Neural progenitor cell (in vitro differentiated cells): ENCODE results near the gene B4GALT5. TPM values are rescaled to one million over a fixed set of nuclear protein-coding genes. Genes with fewer than 3 reads are reported as not detected.

Experiments used
- DNase-seq: peaks from one replicate; pipeline ENCODE4 v3.0.0-alpha.2; 2016; ENCODE audit warnings: low spot score
- H2AFZ ChIP-seq: fragments of 200-600 bp; sonication (generic); replicated peaks from 2 replicates; pipeline ENCODE4 v1.6.1; 2016; ENCODE audit warnings: antibody characterized with exemption
- H3F3A ChIP-seq: fragments of 200-600 bp; sonication (generic); 2 replicates; pipeline ENCODE4 v1.6.1; 2016; ENCODE audit warnings: antibody characterized with exemption, low read depth
- H3K27ac ChIP-seq: fragments of 200-600 bp; sonication (generic); 2 replicates; pipeline ENCODE4 v1.5.1; 2016; ENCODE audit warnings: mild to moderate bottlenecking
- H3K27me3 ChIP-seq: fragments of 200-600 bp; sonication (generic); 2 replicates; pipeline ENCODE4 v1.6.1; 2016; ENCODE audit warnings: mild to moderate bottlenecking, moderate library complexity
- H3K36me3 ChIP-seq: fragments of 200-600 bp; sonication (generic); 2 replicates; pipeline ENCODE4 v1.5.1; 2016
- H3K4me1 ChIP-seq: fragments of 200-600 bp; sonication (generic); 2 replicates; pipeline ENCODE4 v1.6.1; 2016; ENCODE audit warnings: mixed run types
- H3K4me2 ChIP-seq: fragments of 200-600 bp; sonication (generic); 2 replicates; pipeline ENCODE4 v1.6.1; 2016
- H3K4me3 ChIP-seq: fragments of 200-600 bp; sonication (generic); 2 replicates; pipeline ENCODE4 v1.5.1; 2016
- H3K79me2 ChIP-seq: fragments of 200-600 bp; sonication (generic); 2 replicates; pipeline ENCODE4 v1.6.1; 2016; ENCODE audit warnings: low read depth
- H3K9ac ChIP-seq: fragments of 200-600 bp; sonication (generic); 2 replicates; pipeline ENCODE4 v1.6.1; 2016
- H3K9me3 ChIP-seq: fragments of 200-600 bp; sonication (generic); 2 replicates; pipeline ENCODE4 v1.5.1; 2016; ENCODE audit warnings: low read depth
- H4K20me1 ChIP-seq: fragments of 200-600 bp; sonication (generic); 2 replicates; pipeline ENCODE4 v1.6.1; 2016; ENCODE audit warnings: low read depth
- H3K27ac Mint-ChIP-seq: 3 replicates; pipeline ENCODE4 v1.8.0; 2021; ENCODE audit warnings: mixed read lengths
- H3K27me3 Mint-ChIP-seq: 2 replicates; pipeline ENCODE4 v1.8.0; 2022; ENCODE audit warnings: low read depth, mild to moderate bottlenecking, inconsistent platforms, moderate library complexity, mixed read lengths; ENCODE audit not compliant: insufficient read depth
- H3K36me3 Mint-ChIP-seq: 3 replicates; pipeline ENCODE4 v1.8.0; 2021; ENCODE audit warnings: mixed read lengths
- H3K4me1 Mint-ChIP-seq: 3 replicates; pipeline ENCODE4 v1.8.0; 2021; ENCODE audit warnings: mixed read lengths
- H3K4me3 Mint-ChIP-seq: 3 replicates; pipeline ENCODE4 v1.8.0; 2021; ENCODE audit warnings: mild to moderate bottlenecking, moderate library complexity, mixed read lengths
- H3K9me3 Mint-ChIP-seq: 3 replicates; pipeline ENCODE4 v1.8.0; 2020; ENCODE audit warnings: mixed read lengths
- EZH2 ChIP-seq: fragments of 200-600 bp; sonication (generic); IDR thresholded peaks from 2 replicates; pipeline ENCODE4 v1.6.1; 2017; ENCODE audit warnings: antibody characterized with exemption, mild to moderate bottlenecking, moderate library complexity
- EZH2phosphoT487 ChIP-seq: fragments of 200-600 bp; sonication (generic); IDR thresholded peaks from 2 replicates; pipeline ENCODE4 v1.6.1; 2017; ENCODE audit warnings: antibody characterized with exemption
- total RNA-seq: library from RNA; depleted of rRNA; stranded (reverse); fragments of >200 nt; gene quantifications from 2 replicates; pipeline ENCODE4 v1.2.3, GENCODE V29; 2015; ENCODE audit warnings: low replicate concordance
- TF ChIP-seq, protein P1 (sequence below): fragments of 200-600 bp; sonication (generic); IDR thresholded peaks from 2 replicates; pipeline ENCODE4 v1.5.1; 2017; ENCODE audit warnings: antibody characterized with exemption, mild to moderate bottlenecking

B4GALT5 gene
- total RNA-seq, 1 donor from 2014 or later, result 60.1 TPM

DNA sequence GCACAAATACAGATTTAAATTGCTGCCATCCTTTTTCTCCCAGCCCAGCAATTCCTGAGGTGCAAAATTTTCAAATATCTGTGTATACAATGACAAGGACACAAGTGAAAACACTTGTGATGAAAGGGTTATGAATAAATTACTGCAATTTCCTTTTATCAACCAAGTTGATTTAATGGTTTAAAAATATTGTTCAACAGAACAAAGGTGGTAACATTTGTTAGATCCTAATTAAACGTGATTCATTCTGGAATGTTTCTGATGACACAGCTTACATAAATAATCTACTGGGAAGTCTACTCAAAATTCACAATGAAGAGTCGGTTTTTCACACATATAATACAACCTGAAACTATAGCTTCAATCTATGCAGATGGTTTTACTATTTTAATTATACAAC lies 17.1 kb downstream of the B4GALT5 start:
- H3K79me2 ChIP-seq, result peaks cover 100% of the 10 kb centered on the region
- H2AFZ ChIP-seq, result no peak overlapping the region
- H3K4me2 ChIP-seq, result no peak overlapping the region
- H4K20me1 ChIP-seq, result peaks cover 100% of the 10 kb centered on the region
- H3K9ac ChIP-seq, result no peak overlapping the region
- H3K27me3 ChIP-seq, result no peaks in the 10 kb centered on the region
- Mint-ChIP-seq H3K9me3 (no peaks in the 10 kb centered on the region), H3K27me3 (no peaks in the 10 kb centered on the region), H3K27ac (no peak overlapping the region), H3K4me1 (peaks cover 76% of the 10 kb centered on the region), H3K4me3 (no peak overlapping the region), H3K36me3 (no peaks in the 10 kb centered on the region)
- peaks cover 39% of the 10 kb centered on the region for H3K4me1 ChIP-seq
- no peaks in the 10 kb centered on the region for H3K36me3 ChIP-seq
- no peak overlapping the region for H3K27ac ChIP-seq
- TF ChIP-seq, protein P1, sequence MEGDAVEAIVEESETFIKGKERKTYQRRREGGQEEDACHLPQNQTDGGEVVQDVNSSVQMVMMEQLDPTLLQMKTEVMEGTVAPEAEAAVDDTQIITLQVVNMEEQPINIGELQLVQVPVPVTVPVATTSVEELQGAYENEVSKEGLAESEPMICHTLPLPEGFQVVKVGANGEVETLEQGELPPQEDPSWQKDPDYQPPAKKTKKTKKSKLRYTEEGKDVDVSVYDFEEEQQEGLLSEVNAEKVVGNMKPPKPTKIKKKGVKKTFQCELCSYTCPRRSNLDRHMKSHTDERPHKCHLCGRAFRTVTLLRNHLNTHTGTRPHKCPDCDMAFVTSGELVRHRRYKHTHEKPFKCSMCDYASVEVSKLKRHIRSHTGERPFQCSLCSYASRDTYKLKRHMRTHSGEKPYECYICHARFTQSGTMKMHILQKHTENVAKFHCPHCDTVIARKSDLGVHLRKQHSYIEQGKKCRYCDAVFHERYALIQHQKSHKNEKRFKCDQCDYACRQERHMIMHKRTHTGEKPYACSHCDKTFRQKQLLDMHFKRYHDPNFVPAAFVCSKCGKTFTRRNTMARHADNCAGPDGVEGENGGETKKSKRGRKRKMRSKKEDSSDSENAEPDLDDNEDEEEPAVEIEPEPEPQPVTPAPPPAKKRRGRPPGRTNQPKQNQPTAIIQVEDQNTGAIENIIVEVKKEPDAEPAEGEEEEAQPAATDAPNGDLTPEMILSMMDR, result no peak
- TF ChIP-seq EZH2phosphoT487 (no peak), EZH2 (no peak)
- peaks cover 5% of the 10 kb centered on the region for H3F3A ChIP-seq
- DNase-seq, result no peak
- H3K4me3 ChIP-seq, result no peak overlapping the region
- no peaks in the 10 kb centered on the region for H3K9me3 ChIP-seq

DNA sequence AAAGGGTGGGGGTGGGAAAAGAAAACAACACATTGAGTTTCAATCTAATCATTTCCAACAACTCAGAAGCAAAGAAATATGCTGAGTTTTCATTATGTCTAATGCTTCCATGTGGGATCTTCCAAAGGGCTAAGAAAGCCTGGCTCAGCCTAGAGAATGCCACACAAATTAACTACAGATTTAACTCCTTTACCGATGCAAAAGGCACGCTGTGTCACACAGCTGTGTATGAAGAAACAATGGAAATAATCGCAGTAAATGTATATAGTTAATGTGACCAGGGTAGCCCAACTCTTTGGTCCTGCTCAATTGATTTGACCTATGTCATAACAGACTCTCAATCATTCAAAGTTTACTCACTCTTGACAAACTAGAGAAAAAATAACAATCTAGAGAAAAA lies 17.8 kb downstream of the B4GALT5 start:
- Histone ChIP-seq H3K4me2 (peak overlapping the region; percentile 15), H4K20me1 (peaks cover 100% of the 10 kb centered on the region)
- no peak overlapping the region for H3K27ac Mint-ChIP-seq

DNA sequence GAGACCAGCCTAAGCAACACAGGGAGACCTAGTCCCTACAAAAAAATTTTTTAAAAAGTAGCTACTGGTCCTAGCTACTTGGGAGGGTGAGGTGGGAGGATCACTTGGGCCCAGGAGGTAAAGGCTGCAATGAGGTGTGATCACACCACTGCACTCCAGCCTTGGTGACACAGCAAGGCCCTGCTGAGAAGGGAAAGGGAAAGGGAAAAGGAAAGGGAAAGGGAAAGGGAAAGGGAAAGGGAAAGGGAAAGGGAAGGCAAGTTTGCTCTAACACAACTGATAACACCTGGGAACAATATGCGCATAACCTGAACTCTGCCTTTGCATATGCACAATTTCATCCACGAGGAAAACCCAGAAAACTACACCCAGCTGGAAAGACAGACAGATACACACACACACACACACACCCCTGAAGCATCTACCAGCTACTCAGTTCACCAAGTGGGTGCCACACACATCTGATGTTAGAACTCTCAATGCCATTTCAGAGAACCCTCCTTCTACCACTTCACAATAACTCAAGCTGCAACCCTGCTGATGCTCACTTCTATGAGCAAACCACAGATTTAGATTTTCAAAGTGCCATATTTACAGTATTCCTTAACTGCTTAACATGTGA lies 19.1 kb downstream of the B4GALT5 start:
- peaks cover 44% of the 10 kb centered on the region for H3K4me1 ChIP-seq
- no peak overlapping the region for H2AFZ ChIP-seq
- Mint-ChIP-seq H3K27me3 (peaks cover 2% of the 10 kb centered on the region), H3K4me1 (peaks cover 71% of the 10 kb centered on the region), H3K36me3 (no peaks in the 10 kb centered on the region), H3K9me3 (no peaks in the 10 kb centered on the region), H3K27ac (peak overlapping the region; percentile 57), H3K4me3 (no peak overlapping the region)
- H3K36me3 ChIP-seq, result no peaks in the 10 kb centered on the region
- TF ChIP-seq, protein P1, result no peak
- TF ChIP-seq EZH2phosphoT487 (no peak), EZH2 (no peak)
- H3K27ac ChIP-seq, result no peak overlapping the region
- H3F3A ChIP-seq, result peaks cover 21% of the 10 kb centered on the region
- no peak overlapping the region for H3K9ac ChIP-seq
- peaks cover 100% of the 10 kb centered on the region for H3K79me2 ChIP-seq
- H3K9me3 ChIP-seq, result no peaks in the 10 kb centered on the region
- DNase-seq, result no peak
- H3K4me3 ChIP-seq, result no peak overlapping the region
- peaks cover 100% of the 10 kb centered on the region for H4K20me1 ChIP-seq
- H3K4me2 ChIP-seq, result peak overlapping the region; percentile 21
- H3K27me3 ChIP-seq, result no peaks in the 10 kb centered on the region

More for the DNA sequence above, 17.8 kb downstream of the B4GALT5 start:
- no peaks in the 10 kb centered on the region for H3K36me3 ChIP-seq
- no peak overlapping the region for H3K27ac ChIP-seq
- peaks cover 100% of the 10 kb centered on the region for H3K79me2 ChIP-seq
- peaks cover 43% of the 10 kb centered on the region for H3K4me1 ChIP-seq
- no peak overlapping the region for H3K9ac ChIP-seq
- peak overlapping the region; percentile 13 for H3K4me3 Mint-ChIP-seq
- H3K4me1 Mint-ChIP-seq, result peaks cover 76% of the 10 kb centered on the region
- H3K4me3 ChIP-seq, result no peak overlapping the region
- no peaks in the 10 kb centered on the region for H3K36me3 Mint-ChIP-seq
- H3K27me3 Mint-ChIP-seq, result peaks cover 2% of the 10 kb centered on the region
- no peaks in the 10 kb centered on the region for H3K9me3 Mint-ChIP-seq
- no peak overlapping the region for H2AFZ ChIP-seq
- TF ChIP-seq EZH2 (no peak), EZH2phosphoT487 (no peak)
- TF ChIP-seq, protein P1, result no peak
- H3K9me3 ChIP-seq, result no peaks in the 10 kb centered on the region
- no peaks in the 10 kb centered on the region for H3K27me3 ChIP-seq
- DNase-seq, result no peak
- peaks cover 13% of the 10 kb centered on the region for H3F3A ChIP-seq
